HUES64 (cell line): ENCODE data around the gene CHRNB1.

Source experiments
- H3K27ac ChIP-seq: 2 replicates; pipeline ENCODE4 v1.7.0; 2013; ENCODE audit warnings: low read depth, low read length, inconsistent platforms
- H3K27me3 ChIP-seq: 2 replicates; pipeline ENCODE4 v1.6.1; 2013; ENCODE audit warnings: mild to moderate bottlenecking, low read length; ENCODE audit not compliant: insufficient read depth
- H3K36me3 ChIP-seq: 2 replicates; pipeline ENCODE4 v1.6.1; 2013; ENCODE audit warnings: mild to moderate bottlenecking, low read length; ENCODE audit not compliant: insufficient read depth
- H3K4me1 ChIP-seq: 2 replicates; pipeline ENCODE4 v1.6.1; 2013; ENCODE audit warnings: mild to moderate bottlenecking, low read length, moderate library complexity; ENCODE audit not compliant: insufficient read depth
- H3K4me3 ChIP-seq: 2 replicates; pipeline ENCODE4 v1.5.1; 2013; ENCODE audit warnings: mild to moderate bottlenecking, low read length, moderate library complexity
- H3K9ac ChIP-seq: 2 replicates; pipeline ENCODE4 v1.6.1; 2013; ENCODE audit warnings: mild to moderate bottlenecking, low read depth, low read length
- H3K9me3 ChIP-seq: 2 replicates; pipeline ENCODE4 v1.6.1; 2013; ENCODE audit warnings: low read depth, low read length; ENCODE audit not compliant: insufficient read depth
- WGBS: fragments of 150-250, 120-280 bp; methylation state at CpG from one replicate; pipeline ENCODE4 v1.1.7; 2013; ENCODE audit warnings: missing lambda C conversion rate; 5-methylcytosine and 5-hydroxymethylcytosine counted together

CHRNB1 gene

GRCh38 chr17:7439462-7440112 is 5.3 kb upstream of the CHRNB1 start, which contains the start of gene FGF11:
TSS of gene FGF11 (plus strand) at chr17:7439512. CDS start at chr17:7439621, 109 bp downstream.
- H3K27ac ChIP-seq, result peak within 1 kb of the TSS; percentile 96
- peak within 1 kb of the TSS; percentile 95 for H3K4me3 ChIP-seq
- H3K9ac ChIP-seq, result peak within 1 kb of the TSS; percentile 87
- peaks cover 39% of the 10 kb centered on the region for H3K27me3 ChIP-seq
- peaks cover 21% of the 10 kb centered on the region for H3K4me1 ChIP-seq
- no peaks in the 10 kb centered on the region for H3K9me3 ChIP-seq
- H3K36me3 ChIP-seq, result no peaks in the 10 kb centered on the region
- WGBS, result 2% methylated on average over 50 of the region's 50 CpGs

GRCh38 chr17:7440113-7440833 is 4.6 kb upstream of the CHRNB1 start:
- Histone ChIP-seq H3K36me3 (no peaks in the 10 kb centered on the region), H3K4me1 (peaks cover 22% of the 10 kb centered on the region), H3K4me3 (peak overlapping the region; percentile 95), H3K9me3 (no peaks in the 10 kb centered on the region), H3K27me3 (peaks cover 39% of the 10 kb centered on the region), H3K27ac (peak overlapping the region; percentile 96), H3K9ac (peak overlapping the region; percentile 87)
- under 1% methylated on average over 46 of the region's 46 CpGs for WGBS

- Histone ChIP-seq H3K4me3 (peak overlapping the region; percentile 95), H3K27ac (peak overlapping the region; percentile 96), H3K9ac (peak overlapping the region; percentile 87), H3K9me3 (no peaks in the 10 kb centered on the region), H3K36me3 (no peaks in the 10 kb centered on the region), H3K27me3 (peaks cover 39% of the 10 kb centered on the region), H3K4me1 (peaks cover 22% of the 10 kb centered on the region)
- WGBS, result under 1% methylated on average over 12 of the region's 12 CpGs
Observed at GRCh38 chr17:7440834-7441195, 4.0 kb upstream of the CHRNB1 start.

GRCh38 chr17:7441266-7441665 is 3.6 kb upstream of the CHRNB1 start:
- no peaks in the 10 kb centered on the region for H3K36me3 ChIP-seq
- H3K27ac ChIP-seq, result peak overlapping the region; percentile 96
- peak overlapping the region; percentile 87 for H3K9ac ChIP-seq
- WGBS, result 37% methylated on average over 6 of the region's 7 CpGs
- H3K4me3 ChIP-seq, result peak overlapping the region; percentile 95
- H3K9me3 ChIP-seq, result no peaks in the 10 kb centered on the region
- H3K27me3 ChIP-seq, result peaks cover 35% of the 10 kb centered on the region
- peaks cover 23% of the 10 kb centered on the region for H3K4me1 ChIP-seq

- WGBS, result 100% methylated on average over 2 of the region's 2 CpGs
Observed at GRCh38 chr17:7442142-7442541, 2.7 kb upstream of the CHRNB1 start.

GRCh38 chr17:7443499-7444485 is 1.1 kb upstream of the CHRNB1 start:
- Histone ChIP-seq H3K9me3 (no peaks in the 10 kb centered on the region), H3K4me1 (peaks cover 22% of the 10 kb centered on the region), H3K9ac (no peak overlapping the region), H3K36me3 (no peaks in the 10 kb centered on the region), H3K4me3 (no peak overlapping the region), H3K27me3 (peaks cover 17% of the 10 kb centered on the region), H3K27ac (no peak overlapping the region)
- WGBS, result 84% methylated on average over 7 of the region's 7 CpGs

More at GRCh38 chr17:7442142-7442541, 2.7 kb upstream of the CHRNB1 start:
- Histone ChIP-seq H3K4me1 (peaks cover 27% of the 10 kb centered on the region), H3K27me3 (peaks cover 31% of the 10 kb centered on the region), H3K36me3 (no peaks in the 10 kb centered on the region), H3K9me3 (no peaks in the 10 kb centered on the region), H3K9ac (no peak overlapping the region), H3K4me3 (no peak overlapping the region), H3K27ac (no peak overlapping the region)

GRCh38 chr17:7445619-7445968 is 733 bp downstream of the CHRNB1 start:
- H3K4me1 ChIP-seq, result peaks cover 19% of the 10 kb centered on the region
- peaks cover 5% of the 10 kb centered on the region; the same call in 1 of the 2 replicates for H3K27me3 ChIP-seq
- H3K27ac ChIP-seq, result peak overlapping the region; percentile 81; the same call in 1 of the 2 replicates
- WGBS, result 2% methylated on average over 16 of the region's 16 CpGs
- H3K4me3 ChIP-seq, result peak overlapping the region; percentile 68
- H3K36me3 ChIP-seq, result no peaks in the 10 kb centered on the region
- no peaks in the 10 kb centered on the region for H3K9me3 ChIP-seq
- H3K9ac ChIP-seq, result peak overlapping the region; percentile 62; the same call in 1 of the 2 replicates

- peaks cover 11% of the 10 kb centered on the region for H3K4me1 ChIP-seq
- no peak overlapping the region for H3K27ac ChIP-seq
- 88% methylated on average over 7 of the region's 7 CpGs for WGBS
- no peak overlapping the region for H3K9ac ChIP-seq
- H3K9me3 ChIP-seq, result no peaks in the 10 kb centered on the region
- H3K36me3 ChIP-seq, result no peaks in the 10 kb centered on the region
- no peak overlapping the region for H3K4me3 ChIP-seq
- H3K27me3 ChIP-seq, result no peaks in the 10 kb centered on the region
Observed at GRCh38 chr17:7448461-7448860, 3.6 kb downstream of the CHRNB1 start.

- 0 out of 2 replicates have a peak, but pooled peaks cover 6% of the 10 kb centered on the region for H3K36me3 ChIP-seq
- WGBS, result 80% methylated on average over 2 of the region's 3 CpGs
Observed at GRCh38 chr17:7459961-7460545, 15.2 kb downstream of the CHRNB1 start.

GRCh38 chr17:7460850-7461660 is 16.2 kb downstream of the CHRNB1 start:
- H3K27ac ChIP-seq, result no peak overlapping the region; the same call in 1 of the 2 replicates
- peaks cover 7% of the 10 kb centered on the region for H3K4me1 ChIP-seq
- no peaks in the 10 kb centered on the region for H3K27me3 ChIP-seq
- 69% methylated on average over 7 of the region's 7 CpGs for WGBS
- H3K9me3 ChIP-seq, result no peaks in the 10 kb centered on the region
- H3K4me3 ChIP-seq, result no peak overlapping the region
- no peak overlapping the region for H3K9ac ChIP-seq
- H3K36me3 ChIP-seq, result 0 out of 2 replicates have a peak, but pooled peaks cover 6% of the 10 kb centered on the region

More at GRCh38 chr17:7459961-7460545, 15.2 kb downstream of the CHRNB1 start:
- H3K9ac ChIP-seq, result no peak overlapping the region
- peaks cover 7% of the 10 kb centered on the region for H3K4me1 ChIP-seq
- no peaks in the 10 kb centered on the region for H3K27me3 ChIP-seq
- H3K4me3 ChIP-seq, result no peak overlapping the region
- H3K27ac ChIP-seq, result peak overlapping the region; percentile 40
- no peaks in the 10 kb centered on the region for H3K9me3 ChIP-seq
